HG03575 (cell line): ENCODE data around the gene FLOT1.
"Not testable (repeated sequence)": the region's sequence is repeated elsewhere in the genome, so short reads cannot be mapped to it uniquely, and the experiment has no call there.

Experiments used
- ATAC-seq: cut with Tn5 transposase; IDR thresholded peaks from one replicate; pipeline ENCODE4 v1.9.1; 2021; ENCODE audit not compliant: unreplicated experiment, insufficient number of reproducible peaks, low FRiP score; ENCODE audit errors: extremely low read depth

FLOT1 gene

GRCh38 chr6:30769088-30769852 is 26.8 kb upstream of the FLOT1 start:
- ATAC-seq: no peak

GRCh38 chr6:30768634-30769087 is 26.2 kb upstream of the FLOT1 start:
- no peak for ATAC-seq

- no peak for ATAC-seq
These were observed 25.4 kb upstream of the FLOT1 start for GRCh38 chr6:30767944-30768301.

- no peak for ATAC-seq
These were observed 24.9 kb upstream of the FLOT1 start for GRCh38 chr6:30767158-30767943.

GRCh38 chr6:30766461-30767157 is 24.1 kb upstream of the FLOT1 start:
- no peak for ATAC-seq

GRCh38 chr6:30765495-30765894 is 23.0 kb upstream of the FLOT1 start:
- ATAC-seq: not testable (repeated sequence)

- ATAC-seq: not testable (repeated sequence)
These were observed 22.1 kb upstream of the FLOT1 start for GRCh38 chr6:30764490-30765043.

GRCh38 chr6:30763618-30764489 is 21.4 kb upstream of the FLOT1 start:
- no peak for ATAC-seq

GRCh38 chr6:30763155-30763617 is 20.7 kb upstream of the FLOT1 start:
- no peak for ATAC-seq

- no peak for ATAC-seq
These were observed 19.4 kb upstream of the FLOT1 start for GRCh38 chr6:30761791-30762429.

GRCh38 chr6:30760549-30760948 is 18.1 kb upstream of the FLOT1 start:
- ATAC-seq: no peak

GRCh38 chr6:30759575-30760239 is 17.2 kb upstream of the FLOT1 start:
- no peak for ATAC-seq

- no peak for ATAC-seq
These were observed 14.9 kb upstream of the FLOT1 start for GRCh38 chr6:30757261-30757904.

- ATAC-seq: not testable (repeated sequence)
These were observed 14.0 kb upstream of the FLOT1 start for GRCh38 chr6:30756405-30757003.

- no peak for ATAC-seq
These were observed 12.1 kb upstream of the FLOT1 start for GRCh38 chr6:30754631-30755030.

- no peak for ATAC-seq
These were observed 9.9 kb upstream of the FLOT1 start for GRCh38 chr6:30752157-30752927.
